Liver (tissue), 9 donors: ENCODE measurements around the gene LDB3. TPM values are rescaled to one million over a fixed set of nuclear protein-coding genes. Genes with fewer than 3 reads are reported as not detected.

Experiments used
- DNase-seq: peaks from one replicate; pipeline ENCODE4 v3.0.0-alpha.2; 2017; ENCODE audit warnings: low spot score
- H3K27ac ChIP-seq, 2 donors: one replicate each; pipeline ENCODE4 v1.7.0; 2013; ENCODE audit warnings: inconsistent platforms in 2 of 2, low read length in 2 of 2, control low read depth in 1 of 2, low read depth in 1 of 2, mild to moderate bottlenecking in 1 of 2
- H3K27me3 ChIP-seq, 4 donors: one replicate each; pipeline versions ENCODE4 v1.6.1 to v1.7.0; 2013; ENCODE audit warnings: low read length in 3 of 4, inconsistent platforms in 1 of 4, mild to moderate bottlenecking in 1 of 4, moderate library complexity in 1 of 4; ENCODE audit not compliant: control insufficient read depth in 4 of 4, insufficient read depth in 4 of 4
- H3K36me3 ChIP-seq, 4 donors: one replicate each; pipeline versions ENCODE4 v1.6.1 to v1.7.0; 2013; ENCODE audit warnings: low read length in 3 of 4, mild to moderate bottlenecking in 3 of 4, low read depth in 1 of 4, moderate library complexity in 1 of 4; ENCODE audit not compliant: control insufficient read depth in 4 of 4, insufficient read depth in 3 of 4
- H3K4me1 ChIP-seq, 4 donors: one replicate each; pipeline versions ENCODE4 v1.6.1 to v1.7.0; 2013; ENCODE audit warnings: low read length in 3 of 4, mild to moderate bottlenecking in 3 of 4, moderate library complexity in 1 of 4; ENCODE audit not compliant: control insufficient read depth in 4 of 4, insufficient read depth in 4 of 4
- H3K4me3 ChIP-seq, 3 donors: one replicate each; pipeline versions ENCODE4 v1.6.1 to v1.7.0; 2013; ENCODE audit warnings: low read length in 3 of 3, control low read depth in 1 of 3, low read depth in 1 of 3, mild to moderate bottlenecking in 1 of 3
- H3K9ac ChIP-seq, 2 donors: one replicate each; pipeline ENCODE4 v1.7.0; 2013; ENCODE audit warnings: low read length in 2 of 2, mild to moderate bottlenecking in 2 of 2, moderate library complexity in 2 of 2, control low read depth in 1 of 2, low read depth in 1 of 2
- H3K9me3 ChIP-seq, 4 donors: one replicate each; pipeline versions ENCODE4 v1.6.1 to v1.7.0; 2013; ENCODE audit warnings: low read length in 3 of 4; ENCODE audit not compliant: control insufficient read depth in 4 of 4
- ATF3 ChIP-seq: IDR thresholded peaks from 2 replicates; pipeline ENCODE4 v1.6.1; 2016; ENCODE audit warnings: antibody characterized with exemption
- CTCF ChIP-seq: fragments of 150-350 bp; IDR thresholded peaks from 2 replicates; pipeline ENCODE4 v1.5.1; 2017; ENCODE audit warnings: improper control_type of control experiment, low read depth, low read length; ENCODE audit not compliant: missing input control
- EGR1 ChIP-seq, 2 donors: IDR thresholded peaks; 2 replicates each; pipeline ENCODE4 v1.6.1; 2016 to 2018; ENCODE audit warnings: antibody characterized with exemption in 2 of 2, low read depth in 2 of 2
- FOXA1 ChIP-seq: IDR thresholded peaks from 2 replicates; pipeline ENCODE4 v1.6.1; 2016; ENCODE audit warnings: antibody characterized with exemption
- FOXA2 ChIP-seq: IDR thresholded peaks from 2 replicates; pipeline ENCODE4 v1.6.1; 2016; ENCODE audit warnings: antibody characterized with exemption
- GABPA ChIP-seq, 2 donors: IDR thresholded peaks in 1 of 2; conservative IDR thresholded peaks in 1 of 2; 2 replicates each; pipeline ENCODE4 v1.6.1; 2016; ENCODE audit warnings: antibody characterized with exemption in 2 of 2, mild to moderate bottlenecking in 1 of 2, moderate library complexity in 1 of 2
- HNF4A ChIP-seq, 2 donors: conservative IDR thresholded peaks; 2 replicates each; pipeline ENCODE4 v1.6.1; 2016; ENCODE audit warnings: antibody characterized with exemption in 2 of 2, mild to moderate bottlenecking in 2 of 2
- HNF4G ChIP-seq: IDR thresholded peaks from 2 replicates; pipeline ENCODE4 v1.6.1; 2016; ENCODE audit warnings: antibody characterized with exemption
- JUND ChIP-seq, 2 donors: IDR thresholded peaks; 2 replicates each; pipeline ENCODE4 v1.6.1; 2016; ENCODE audit warnings: antibody characterized with exemption in 2 of 2
- MAX ChIP-seq: IDR thresholded peaks from 2 replicates; pipeline ENCODE4 v1.6.1; 2016; ENCODE audit warnings: antibody characterized with exemption
- NR2F2 ChIP-seq: IDR thresholded peaks from 2 replicates; pipeline ENCODE4 v1.6.1; 2016; ENCODE audit warnings: antibody characterized with exemption
- RAD21 ChIP-seq, 2 donors: IDR thresholded peaks; 2 replicates each; pipeline ENCODE4 v1.6.1; 2016; ENCODE audit warnings: antibody characterized with exemption in 2 of 2, mild to moderate bottlenecking in 2 of 2
- REST ChIP-seq: IDR thresholded peaks from 2 replicates; pipeline ENCODE4 v1.6.1; 2016; ENCODE audit warnings: antibody characterized with exemption, mild to moderate bottlenecking
- RXRA ChIP-seq, 2 donors: IDR thresholded peaks; 2 replicates each; pipeline ENCODE4 v1.6.1; 2017 to 2018; ENCODE audit warnings: antibody characterized with exemption in 2 of 2, mild to moderate bottlenecking in 1 of 2
- SP1 ChIP-seq: IDR thresholded peaks from 2 replicates; pipeline ENCODE4 v1.6.1; 2018; ENCODE audit warnings: antibody characterized with exemption, mild to moderate bottlenecking
- TAF1 ChIP-seq: conservative IDR thresholded peaks from 2 replicates; pipeline ENCODE4 v1.6.1; 2016; ENCODE audit warnings: antibody characterized with exemption, mild to moderate bottlenecking
- YY1 ChIP-seq: IDR thresholded peaks from 2 replicates; pipeline ENCODE4 v1.6.1; 2016; ENCODE audit warnings: antibody characterized with exemption, mild to moderate bottlenecking
- ZBTB33 ChIP-seq: IDR thresholded peaks from 2 replicates; pipeline ENCODE4 v1.6.1; 2016; ENCODE audit warnings: antibody characterized with exemption
- WGBS: extraction: QIAGEN DNeasy Blood & Tissue Kit; methylation state at CpG from one replicate; pipeline ENCODE4 v1.1.7; 2013; 5-methylcytosine and 5-hydroxymethylcytosine counted together
- polyA plus RNA-seq, 2 donors: library from polyadenylated mRNA; stranded (reverse) in 1 of 2; unstranded in 1 of 2; fragments of 200-250 nt in 1 of 2; fragments of >200 nt in 1 of 2; fragmentation: Nextera tagmentation in 1 of 2; extraction: Ambion mirVana in 1 of 2; gene quantifications; one replicate each; pipeline versions ENCODE4 v1.2.1 to v1.2.3, GENCODE V29; 2013 to 2015
- total RNA-seq, 2 donors: library from RNA; depleted of rRNA; stranded (reverse); fragments of >200 nt; gene quantifications; one replicate each; pipeline ENCODE4 v1.2.3, GENCODE V29; 2014
- donor health status: healthy.
- donor health status: healthy.
- donor health status: healthy.
- donor health status: healthy.
- donor health status: healthy.

The LDB3 gene
- total and polyA plus RNA-seq, 4 donors, result 0.09 to 0.42 (median 0.15) TPM; not detected in 1

- no peak for TF ChIP-seq ZBTB33
Observed at GRCh38 chr10:86759073-86759672, 90.9 kb downstream of the LDB3 start (continued).

GRCh38 chr10:86763404-86763803 lies 95.1 kb downstream of the LDB3 start:
- H3K9ac ChIP-seq, result no peak overlapping the region
- DNase-seq, result no peak
- no peak overlapping the region for H3K4me3 ChIP-seq
- TF ChIP-seq TAF1 (no peak), HNF4G (no peak), MAX (no peak), GABPA (IDR thresholded peaks at IDR 0.05 in 1 of 2, conservative IDR thresholded peaks at IDR 0.05 in 1 of 2) (no peak), NR2F2 (no peak), FOXA2 (no peak), RXRA (IDR thresholded peaks at IDR 0.05) (no peak), CTCF (no peak), YY1 (no peak), JUND (IDR thresholded peaks at IDR 0.05) (no peak), EGR1 (IDR thresholded peaks at IDR 0.05; ENCODE audit: low read depth in 2 of 2) (no peak), SP1 (no peak), ATF3 (no peak), RAD21 (IDR thresholded peaks at IDR 0.05) (no peak), ZBTB33 (no peak), FOXA1 (no peak), REST (no peak), HNF4A (conservative IDR thresholded peaks at IDR 0.05) (no peak)
- no peaks in the 10 kb centered on the region for H3K36me3 ChIP-seq
- H3K27ac ChIP-seq, result no peak overlapping the region
- no peaks in the 10 kb centered on the region for H3K27me3 ChIP-seq
- WGBS, result 69% methylated on average over 5 of the region's 5 CpGs
- H3K4me1 ChIP-seq, result peaks cover 0 to 9% (median 5%) of the 10 kb centered on the region in 4 donors
- H3K9me3 ChIP-seq, result no peaks in the 10 kb centered on the region
